MCF 10A (cell line): ENCODE measurements around the gene FPR2. TPM values are rescaled to one million over a fixed set of nuclear protein-coding genes. Genes with fewer than 3 reads are reported as not detected.
A peak's percentile ranks its signal among the peaks of the same experiment; 100 is the strongest.

ENCODE experiments used
- BruUV-seq: library from RNA; stranded (reverse); fragments of 400-500 nt; replicated peaks from 2 replicates; lab custom pipeline; 2021; lab: Mats Ljungman, UMichigan
- CTCF ChIA-PET: fragments of 300-600 bp; sonication (Branson Sonifier 250); formaldehyde crosslinking; extraction: SDS; loops from one replicate; lab custom pipeline; 2021; ENCODE audit warnings: antibody characterized with exemption, inconsistent platforms; lab: Yijun Ruan, JAX
- POLR2A ChIA-PET: fragments of 300-600, 350-650 bp; sonication (Branson Sonifier 250); formaldehyde crosslinking; extraction: SDS; loops from one replicate; lab custom pipeline; 2020; ENCODE audit warnings: antibody characterized with exemption, inconsistent platforms; lab: Yijun Ruan, JAX
- DNase-seq: peaks from one replicate; pipeline ENCODE4 v3.0.0-alpha.2; 2018; ENCODE audit not compliant: unreplicated experiment
- H3K27ac Mint-ChIP-seq: one replicate; pipeline ENCODE4 v1.8.0; 2022; ENCODE audit warnings: mild to moderate bottlenecking, low read depth, mixed read lengths; ENCODE audit not compliant: unreplicated experiment
- H3K27me3 Mint-ChIP-seq: one replicate; pipeline ENCODE4 v1.8.0; 2022; ENCODE audit warnings: mixed read lengths; ENCODE audit not compliant: insufficient read depth, unreplicated experiment
- H3K36me3 Mint-ChIP-seq: one replicate; pipeline ENCODE4 v1.8.0; 2022; ENCODE audit warnings: mild to moderate bottlenecking, moderate library complexity, mixed read lengths; ENCODE audit not compliant: insufficient read depth, unreplicated experiment
- H3K4me1 Mint-ChIP-seq: one replicate; pipeline ENCODE4 v1.8.0; 2022; ENCODE audit warnings: mixed read lengths; ENCODE audit not compliant: insufficient read depth, unreplicated experiment
- H3K4me3 Mint-ChIP-seq: one replicate; pipeline ENCODE4 v1.8.0; 2022; ENCODE audit warnings: mild to moderate bottlenecking, moderate library complexity, mixed read lengths; ENCODE audit not compliant: unreplicated experiment
- H3K9me3 Mint-ChIP-seq: one replicate; pipeline ENCODE4 v1.8.0; 2022; ENCODE audit warnings: mixed read lengths; ENCODE audit not compliant: unreplicated experiment
- intact Hi-C: fragments of 100-400 bp; cut with micrococcal nuclease; formaldehyde crosslinking; loops from 2 replicates; pipeline ENCODE4 v1.14.1; 2022
- total RNA-seq: library from RNA; stranded (reverse); gene quantifications from 2 replicates; pipeline ENCODE4 v1.2.3, GENCODE V29; 2022
- TF ChIP-seq, protein P1 (sequence below): fragments of 200-600 bp; IDR thresholded peaks from one replicate; pipeline ENCODE4 v1.8.0; 2022; ENCODE audit warnings: antibody characterized with exemption, mild to moderate bottlenecking; ENCODE audit not compliant: unreplicated experiment

FPR2 gene
- total RNA-seq, 1 experiment from 2014 or later, result not detected

DNA sequence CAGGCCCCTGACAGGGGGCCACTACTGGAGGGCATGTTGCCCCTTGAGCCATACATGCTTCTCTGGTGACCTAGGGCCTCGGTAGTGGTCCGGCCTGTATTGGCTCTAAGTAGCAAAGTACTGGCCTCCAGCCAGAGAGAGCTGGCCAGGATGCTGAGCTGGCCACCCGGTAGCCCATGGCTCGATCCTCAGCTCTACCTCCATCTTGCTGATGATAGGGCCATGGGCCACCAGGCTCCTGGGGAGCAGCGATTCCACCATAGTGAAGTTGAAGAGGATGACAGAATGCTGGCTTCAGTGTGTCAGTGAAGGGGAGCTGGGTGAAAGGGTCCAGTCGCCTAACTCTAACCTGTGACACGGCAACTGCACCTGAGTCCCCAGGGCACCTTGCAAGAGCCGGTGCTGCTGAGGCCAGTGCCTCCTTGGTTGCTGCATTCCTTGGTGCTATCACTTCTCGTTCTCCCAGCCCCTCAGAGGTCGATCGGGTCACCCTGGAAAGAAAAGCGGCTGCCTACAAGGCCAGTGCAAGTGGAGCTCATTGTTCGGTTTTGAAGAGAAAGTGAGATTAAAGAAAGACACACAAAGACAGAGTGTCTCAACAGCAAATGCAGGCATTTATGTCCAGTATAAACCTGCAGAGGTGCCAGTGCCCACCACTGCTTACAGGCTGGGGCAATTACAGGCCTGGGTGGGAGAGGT, 38.9 kb downstream of the FPR2 start:
- ChIA-PET CTCF (interaction anchor here (0.6 to 2.1 kb wide), 6 partner anchors 9 to 227 kb away, joined by 3 to 18 read pairs (median 3); no protein-coding TSS in a partner anchor), POLR2A (interaction anchor here (0.6 to 3.2 kb wide), 6 partner anchors 15 to 473 kb away, joined by 3 to 12 read pairs (median 4); no protein-coding TSS in a partner anchor)
- H3K36me3 Mint-ChIP-seq, result no peaks in the 10 kb centered on the region
- H3K27me3 Mint-ChIP-seq, result no peaks in the 10 kb centered on the region
- peak overlapping the region; percentile 2 for H3K4me3 Mint-ChIP-seq
- BruUV-seq, result no TSS peak
- peaks cover 16% of the 10 kb centered on the region for H3K4me1 Mint-ChIP-seq
- TF ChIP-seq, protein P1, sequence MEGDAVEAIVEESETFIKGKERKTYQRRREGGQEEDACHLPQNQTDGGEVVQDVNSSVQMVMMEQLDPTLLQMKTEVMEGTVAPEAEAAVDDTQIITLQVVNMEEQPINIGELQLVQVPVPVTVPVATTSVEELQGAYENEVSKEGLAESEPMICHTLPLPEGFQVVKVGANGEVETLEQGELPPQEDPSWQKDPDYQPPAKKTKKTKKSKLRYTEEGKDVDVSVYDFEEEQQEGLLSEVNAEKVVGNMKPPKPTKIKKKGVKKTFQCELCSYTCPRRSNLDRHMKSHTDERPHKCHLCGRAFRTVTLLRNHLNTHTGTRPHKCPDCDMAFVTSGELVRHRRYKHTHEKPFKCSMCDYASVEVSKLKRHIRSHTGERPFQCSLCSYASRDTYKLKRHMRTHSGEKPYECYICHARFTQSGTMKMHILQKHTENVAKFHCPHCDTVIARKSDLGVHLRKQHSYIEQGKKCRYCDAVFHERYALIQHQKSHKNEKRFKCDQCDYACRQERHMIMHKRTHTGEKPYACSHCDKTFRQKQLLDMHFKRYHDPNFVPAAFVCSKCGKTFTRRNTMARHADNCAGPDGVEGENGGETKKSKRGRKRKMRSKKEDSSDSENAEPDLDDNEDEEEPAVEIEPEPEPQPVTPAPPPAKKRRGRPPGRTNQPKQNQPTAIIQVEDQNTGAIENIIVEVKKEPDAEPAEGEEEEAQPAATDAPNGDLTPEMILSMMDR, result no peak
- H3K27ac Mint-ChIP-seq, result peak overlapping the region; percentile 43
- DNase-seq, result no peak
- intact Hi-C loops, result loop anchor here (10.0 kb wide), 1 partner anchor 695 kb away; the partner anchor contains the start of gene CTU1
- peaks cover 11% of the 10 kb centered on the region for H3K9me3 Mint-ChIP-seq

DNA sequence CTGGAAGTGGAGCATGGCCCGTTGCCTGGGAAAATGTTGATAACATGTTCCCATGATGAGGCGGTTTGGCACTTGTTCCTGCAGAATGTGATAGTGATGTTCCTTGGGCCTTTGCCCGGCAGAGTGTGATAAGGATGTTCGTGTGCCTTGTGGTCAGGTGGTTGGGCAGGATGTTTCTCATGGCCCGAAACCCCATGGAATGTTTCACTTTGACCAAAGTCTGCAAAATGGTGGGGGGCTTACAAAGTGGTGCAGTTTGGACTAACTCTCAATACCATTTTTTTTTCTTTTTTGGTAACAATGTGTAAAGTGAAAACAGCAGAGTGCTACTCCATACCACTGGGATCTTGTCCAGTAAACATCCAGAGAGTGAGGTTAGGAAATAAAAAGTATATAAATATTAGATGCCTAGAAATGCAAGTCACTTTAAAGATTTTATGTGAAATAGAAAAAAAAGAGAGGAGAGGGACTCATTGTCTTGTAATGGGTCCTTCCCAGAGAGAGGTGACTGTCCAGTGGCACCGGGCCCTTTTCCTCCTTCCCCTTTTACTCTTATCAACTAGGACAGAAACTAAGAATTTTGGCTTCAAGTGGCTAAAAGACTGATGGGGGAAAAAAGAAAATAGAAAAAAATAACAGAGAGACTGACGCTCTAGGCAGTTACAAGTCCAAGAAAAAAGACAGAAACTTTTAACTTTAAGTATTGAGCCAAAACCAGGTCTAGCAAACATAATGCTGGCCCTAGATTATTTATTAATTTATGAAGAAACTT, 39.7 kb downstream of the FPR2 start:
- BruUV-seq, result no TSS peak
- POLR2A ChIA-PET, result interaction anchor here (1.7 kb wide), 1 partner anchor 111 kb away, joined by 5 read pairs; no protein-coding TSS in a partner anchor
- intact Hi-C loops, result no loop called here
- Mint-ChIP-seq H3K4me3 (no peak overlapping the region), H3K9me3 (peaks cover 11% of the 10 kb centered on the region), H3K27ac (peak overlapping the region; percentile 43), H3K36me3 (no peaks in the 10 kb centered on the region), H3K27me3 (no peaks in the 10 kb centered on the region), H3K4me1 (peaks cover 16% of the 10 kb centered on the region)
- CTCF ChIA-PET, result interaction anchor here (1.3 to 2.1 kb wide), 2 partner anchors 9 to 23 kb away, joined by 3 to 18 read pairs; no protein-coding TSS in a partner anchor
- DNase-seq, result no peak
- TF ChIP-seq, protein P1, result no peak

- Mint-ChIP-seq H3K4me3 (no peak overlapping the region), H3K36me3 (no peaks in the 10 kb centered on the region), H3K9me3 (no peaks in the 10 kb centered on the region), H3K27ac (no peak overlapping the region), H3K4me1 (peaks cover 25% of the 10 kb centered on the region), H3K27me3 (no peaks in the 10 kb centered on the region)
- TF ChIP-seq, protein P1, result no peak
- no TSS peak for BruUV-seq
- no peak for DNase-seq
- CTCF ChIA-PET, result no interaction called here
- POLR2A ChIA-PET, result no interaction called here
- intact Hi-C loops, result no loop called here
Measured at GRCh38 chr19:51802775-51803174, 41.8 kb downstream of the FPR2 start.

DNA sequence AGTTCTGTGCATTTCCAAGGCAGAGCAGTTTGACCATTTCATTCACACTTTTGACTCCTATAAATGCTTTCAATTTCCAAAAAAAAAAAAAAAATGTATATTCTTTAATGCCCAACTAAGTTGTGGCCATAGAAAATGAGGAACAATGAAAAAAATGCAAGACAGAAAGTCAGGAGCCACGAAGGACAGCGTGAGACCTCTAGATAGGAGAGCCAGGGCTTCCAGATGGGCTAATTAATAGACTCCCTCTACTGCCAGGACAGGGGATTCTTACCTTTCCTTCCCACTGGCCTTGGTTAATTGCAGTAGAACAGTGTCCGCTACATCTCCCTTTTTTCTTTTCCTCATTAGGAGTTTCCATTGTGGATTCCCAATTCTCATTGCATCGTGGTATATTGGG, 42.5 kb downstream of the FPR2 start:
- ChIA-PET CTCF (no interaction called here), POLR2A (no interaction called here)
- Mint-ChIP-seq H3K27me3 (no peaks in the 10 kb centered on the region), H3K4me1 (peaks cover 28% of the 10 kb centered on the region), H3K4me3 (no peak overlapping the region), H3K27ac (no peak overlapping the region), H3K9me3 (no peaks in the 10 kb centered on the region), H3K36me3 (no peaks in the 10 kb centered on the region)
- BruUV-seq, result no TSS peak
- no peak for DNase-seq
- intact Hi-C loops, result no loop called here
- TF ChIP-seq, protein P1, result no peak
